H1 (cell line): Measurements from ENCODE around the gene ARHGAP10. TPM values are rescaled to one million over a fixed set of nuclear protein-coding genes. Genes with fewer than 3 reads are reported as not detected.

Experiments
- CTCF ChIA-PET: fragments of 300-600 bp; sonication (Branson Sonifier 250); formaldehyde crosslinking; loops from one replicate; lab custom pipeline; 2021; ENCODE audit not compliant: partially characterized antibody; lab: Charles Lee
- POLR2A ChIA-PET: fragments of 300-600 bp; sonication (Branson Sonifier 250); formaldehyde crosslinking; loops from one replicate; lab custom pipeline; 2021; ENCODE audit warnings: inconsistent platforms; ENCODE audit not compliant: partially characterized antibody; lab: Charles Lee
- DNase-seq, 2 experiments: peaks; one replicate each; pipeline versions ENCODE4 v3.0.0 to v3.0.0-alpha.2; 2010 to 2022; ENCODE audit warnings: low spot score in 2 of 2, low read depth in 1 of 2, mixed read lengths in 1 of 2
- FAIRE-seq: peaks from 2 replicates; lab custom pipeline; 2011; peaks lifted over from hg19 to GRCh38; lab: Jason Lieb, UNC
- H2AFZ ChIP-seq: 2 replicates; pipeline ENCODE4 v1.8.1; 2012; ENCODE audit warnings: low read length, inconsistent platforms
- H2AK5ac ChIP-seq: 2 replicates; pipeline ENCODE4 v1.6.1; 2013; ENCODE audit warnings: low read depth, low read length
- H2BK120ac ChIP-seq: replicated peaks from 2 replicates; pipeline ENCODE3; 2013; ENCODE audit warnings: low read depth, low read length, inconsistent platforms
- H2BK12ac ChIP-seq: 2 replicates; pipeline ENCODE4 v1.6.1; 2013; ENCODE audit warnings: low read depth, low read length
- H2BK15ac ChIP-seq: 2 replicates; pipeline ENCODE4 v1.6.1; 2013; ENCODE audit warnings: low read length
- H2BK20ac ChIP-seq: 2 replicates; pipeline ENCODE4 v1.6.1; 2013; ENCODE audit warnings: low read length
- H2BK5ac ChIP-seq: 2 replicates; pipeline ENCODE4 v1.6.1; 2013; ENCODE audit warnings: low read depth, low read length
- H3K14ac ChIP-seq: 2 replicates; pipeline ENCODE4 v1.6.1; 2013; ENCODE audit warnings: inconsistent platforms; ENCODE audit not compliant: insufficient read length
- H3K18ac ChIP-seq: 2 replicates; pipeline ENCODE4 v1.6.1; 2013; ENCODE audit warnings: low read length; ENCODE audit errors: extremely low read depth
- H3K23ac ChIP-seq: 2 replicates; pipeline ENCODE4 v1.6.1; 2013; ENCODE audit warnings: inconsistent platforms; ENCODE audit not compliant: insufficient read length
- H3K23me2 ChIP-seq: 2 replicates; pipeline ENCODE4 v1.6.1; 2013; ENCODE audit warnings: low read depth, low read length
- H3K27ac ChIP-seq: 2 replicates; pipeline ENCODE4 v1.6.1; 2011; ENCODE audit warnings: low read depth, low read length, inconsistent platforms
- H3K27me3 ChIP-seq, 4 experiments: replicated peaks in 1 of 4; 1 replicate in 1 of 4; 2 replicates in 3 of 4; pipeline versions ENCODE4 v1.6.1 to v1.8.1; 2011 to 2013; ENCODE audit warnings: low read length in 3 of 4, mild to moderate bottlenecking in 3 of 4, inconsistent platforms in 2 of 4, mixed read lengths in 2 of 4, moderate library complexity in 1 of 4; ENCODE audit not compliant: control insufficient read depth in 3 of 4, insufficient read depth in 3 of 4; ENCODE audit errors: extremely low read depth in 1 of 4
- H3K36me3 ChIP-seq, 4 experiments: 2 replicates each; pipeline versions ENCODE4 v1.6.1 to v1.8.1; 2011 to 2013; ENCODE audit warnings: mild to moderate bottlenecking in 4 of 4, low read length in 3 of 4, moderate library complexity in 2 of 4, control low read depth in 1 of 4, inconsistent platforms in 1 of 4; ENCODE audit not compliant: insufficient read depth in 4 of 4, control insufficient read depth in 2 of 4
- H3K4ac ChIP-seq: replicated peaks from 2 replicates; pipeline ENCODE3; 2013; ENCODE audit warnings: low read length, low read depth, mixed read lengths, inconsistent platforms; ENCODE audit not compliant: insufficient read length
- H3K4me1 ChIP-seq, 4 experiments: replicated peaks in 1 of 4; 1 replicate in 1 of 4; 2 replicates in 3 of 4; pipeline versions ENCODE4 v1.6.1 to v1.8.1; 2011 to 2013; ENCODE audit warnings: low read length in 3 of 4, inconsistent platforms in 2 of 4, mixed read lengths in 1 of 4; ENCODE audit not compliant: insufficient read depth in 4 of 4, control insufficient read depth in 3 of 4
- H3K4me2 ChIP-seq, 2 experiments: 2 replicates each; pipeline versions ENCODE4 v1.6.1 to v1.8.1; 2011 to 2013; ENCODE audit warnings: low read depth in 2 of 2, low read length in 2 of 2, control low read depth in 1 of 2, inconsistent platforms in 1 of 2, mild to moderate bottlenecking in 1 of 2; ENCODE audit not compliant: insufficient read depth in 1 of 2
- H3K4me3 ChIP-seq, 4 experiments: fragments of 200-600, 300-600 bp in 1 of 4; sonication (generic), shearing (Covaris generic), sonication (Bioruptor Twin) in 1 of 4; 2 replicates each; pipeline versions ENCODE4 v1.5.1 to v1.8.1; 2011 to 2016; ENCODE audit warnings: low read length in 4 of 4, low read depth in 3 of 4, control low read depth in 2 of 4, inconsistent platforms in 2 of 4, mild to moderate bottlenecking in 2 of 4, mixed read lengths in 1 of 4, moderate library complexity in 1 of 4; ENCODE audit not compliant: insufficient read depth in 2 of 4; ENCODE audit errors: extremely low read depth in 1 of 4
- H3K56ac ChIP-seq: replicated peaks from 2 replicates; pipeline ENCODE3; 2013; ENCODE audit warnings: low read depth, mild to moderate bottlenecking, mixed read lengths, low read length, inconsistent platforms; ENCODE audit not compliant: insufficient read length
- H3K79me1 ChIP-seq: 2 replicates; pipeline ENCODE4 v1.6.1; 2013; ENCODE audit warnings: low read depth, low read length, control low read depth
- H3K79me2 ChIP-seq, 2 experiments: 2 replicates each; pipeline versions ENCODE4 v1.6.1 to v1.8.1; 2012 to 2013; ENCODE audit warnings: low read length in 2 of 2, mild to moderate bottlenecking in 2 of 2, inconsistent platforms in 1 of 2; ENCODE audit not compliant: insufficient read depth in 2 of 2, control insufficient read depth in 1 of 2
- H3K9ac ChIP-seq, 4 experiments: replicated peaks in 1 of 4; 1 replicate in 1 of 4; 2 replicates in 3 of 4; pipeline versions ENCODE4 v1.6.1 to v1.8.1; 2011 to 2013; ENCODE audit warnings: low read depth in 3 of 4, low read length in 3 of 4, control low read depth in 2 of 4, mild to moderate bottlenecking in 2 of 4, moderate library complexity in 2 of 4, inconsistent platforms in 1 of 4; ENCODE audit errors: extremely low read depth in 1 of 4
- H3K9me3 ChIP-seq, 2 experiments: 2 replicates each; pipeline versions ENCODE4 v1.6.1 to v1.8.1; 2012 to 2013; ENCODE audit warnings: mild to moderate bottlenecking in 2 of 2, moderate library complexity in 2 of 2, control low read depth in 1 of 2, inconsistent platforms in 1 of 2, low read depth in 1 of 2, low read length in 1 of 2, mixed read lengths in 1 of 2; ENCODE audit not compliant: insufficient read depth in 2 of 2
- H4K20me1 ChIP-seq, 2 experiments: replicated peaks in 1 of 2; 2 replicates each; pipeline versions ENCODE3 to v1.8.1; 2011 to 2013; ENCODE audit warnings: inconsistent platforms in 2 of 2, low read length in 2 of 2, mild to moderate bottlenecking in 1 of 2; ENCODE audit not compliant: insufficient read depth in 2 of 2, control insufficient read depth in 1 of 2
- H4K5ac ChIP-seq: 2 replicates; pipeline ENCODE4 v1.6.1; 2013; ENCODE audit warnings: low read length, low read depth, mixed read lengths, inconsistent platforms; ENCODE audit not compliant: insufficient read length
- H4K8ac ChIP-seq: 2 replicates; pipeline ENCODE4 v1.8.0; 2013; ENCODE audit warnings: mild to moderate bottlenecking, moderate library complexity, low read length, inconsistent platforms; ENCODE audit not compliant: insufficient read depth; ENCODE audit errors: extremely low read depth
- H4K91ac ChIP-seq: replicated peaks from 2 replicates; pipeline ENCODE3; 2013; ENCODE audit warnings: low read length, mixed read lengths, inconsistent platforms; ENCODE audit not compliant: insufficient read length
- ATF3 ChIP-seq: IDR thresholded peaks from 2 replicates; pipeline ENCODE4 v1.6.1; 2011; ENCODE audit warnings: low read depth, mild to moderate bottlenecking, low read length; ENCODE audit not compliant: insufficient read depth
- CHD1 ChIP-seq: IDR thresholded peaks from 2 replicates; pipeline ENCODE4 v1.6.1; 2012; ENCODE audit warnings: low read depth, low read length, improper control_type of control experiment
- HDAC2 ChIP-seq, 2 experiments: fragments of 300-600 bp in 1 of 2; sonication (generic) in 1 of 2; IDR thresholded peaks; 2 replicates each; pipeline ENCODE4 v1.6.1; 2011 to 2012; ENCODE audit warnings: low read depth in 2 of 2, low read length in 2 of 2, mild to moderate bottlenecking in 2 of 2, moderate library complexity in 2 of 2, borderline replicate concordance in 1 of 2, inconsistent platforms in 1 of 2
- MAX ChIP-seq: IDR thresholded peaks from 2 replicates; pipeline ENCODE4 v1.6.1; 2012; ENCODE audit warnings: inconsistent platforms
- NRF1 ChIP-seq: IDR thresholded peaks from 2 replicates; pipeline ENCODE4 v1.6.1; 2011; ENCODE audit warnings: mild to moderate bottlenecking, low read depth, low read length, improper control_type of control experiment
- PHF8 ChIP-seq: fragments of 200-600 bp; sonication (generic); conservative IDR thresholded peaks from 2 replicates; pipeline ENCODE4 v1.7.1; 2012; ENCODE audit warnings: low read depth, mild to moderate bottlenecking, inconsistent platforms, low read length, moderate library complexity
- POLR2A ChIP-seq, 2 experiments: IDR thresholded peaks; 1 replicate in 1 of 2; 2 replicates in 1 of 2; pipeline ENCODE4 v1.6.1; 2011; ENCODE audit warnings: low read depth in 2 of 2, low read length in 2 of 2, mild to moderate bottlenecking in 2 of 2; ENCODE audit errors: control extremely low read depth in 1 of 2
- TAF1 ChIP-seq: IDR thresholded peaks from 2 replicates; pipeline ENCODE4 v1.6.1; 2011; ENCODE audit warnings: mild to moderate bottlenecking, low read depth, low read length
- TCF12 ChIP-seq: IDR thresholded peaks from 2 replicates; pipeline ENCODE4 v1.6.1; 2011; ENCODE audit warnings: low read depth, mild to moderate bottlenecking, low read length
- WGBS, 2 experiments: shearing (Covaris generic) in 1 of 2; methylation state at CpG; one replicate each; pipeline versions ENCODE4 v1.1.6 to v1.1.7; 2013 to 2015; ENCODE audit warnings: low lambda C conversion rate in 2 of 2, mixed read lengths in 2 of 2, inconsistent platforms in 1 of 2, low coverage in 1 of 2, missing lambda C conversion rate in 1 of 2; ENCODE audit not compliant: insufficient replicate concordance in 2 of 2, insufficient coverage in 1 of 2, insufficient read length in 1 of 2; ENCODE audit errors: extremely low coverage in 1 of 2, missing lambda C conversion rate in 1 of 2; 5-methylcytosine and 5-hydroxymethylcytosine counted together
- polyA plus RNA-seq, 7 experiments: library from polyadenylated mRNA; depleted of rRNA in 3 of 7; stranded (reverse) in 5 of 7; unstranded in 2 of 7; fragments of >200 nt in 5 of 7; fragments of 200-250 nt in 2 of 7; gene quantifications; 1 replicate in 5 of 7; 2 replicates in 1 of 7; 4 replicates in 1 of 7; pipeline versions ENCODE4 v1.2.1 to v1.2.3, GENCODE V29; 2011 to 2013; ENCODE audit warnings: missing spikeins in 2 of 7, mixed read lengths in 2 of 7
- total RNA-seq: library from RNA; stranded (reverse); fragmentation: NEBNext Ultra II Directional; extraction: Animal tissue kit (Norgen Biotek cat#: 25700); gene quantifications from 2 replicates; pipeline ENCODE4 v1.2.1, GENCODE V29; 2021

ARHGAP10 gene
- total and polyA plus RNA-seq, 2 of the 8 experiments (the other 6 are each of a cell fraction or from before 2014, with no cell fraction given) = 3.7 to 6.1 TPM

DNA sequence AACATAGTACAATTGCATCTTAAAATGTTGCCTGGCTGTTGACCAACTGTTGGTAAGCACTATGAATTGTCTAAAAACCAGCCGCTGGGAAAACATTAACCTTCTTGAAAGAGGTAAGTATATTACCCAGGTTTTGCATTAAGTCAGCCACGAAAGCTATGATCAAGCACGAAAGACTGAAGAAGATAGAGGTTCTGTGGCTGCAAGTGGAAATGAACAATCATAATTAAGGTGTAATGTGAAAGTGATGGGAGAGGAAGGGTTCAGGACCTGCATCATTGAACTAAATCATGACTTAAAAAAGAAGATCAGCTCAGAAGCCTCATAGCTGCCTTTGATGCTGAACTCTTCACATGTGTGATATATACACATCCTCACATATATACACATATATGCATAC is 369.3 kb downstream of the ARHGAP10 start:
- Histone ChIP-seq H3K36me3 (no peaks in the 10 kb centered on the region), H3K4me1 (peaks cover 0 to 4% (median 0%) of the 10 kb centered on the region in 4 experiments; a peak in 2 of 7 replicates), H4K8ac (no peak overlapping the region), H4K5ac (no peak overlapping the region), H2BK20ac (no peak overlapping the region), H3K9me3 (no peaks in the 10 kb centered on the region), H3K23ac (no peak overlapping the region), H4K20me1 (no peaks in the 10 kb centered on the region), H2BK12ac (no peak overlapping the region), H2AK5ac (no peak overlapping the region), H3K79me2 (no peaks in the 10 kb centered on the region), H4K91ac (no peak overlapping the region), H3K4me2 (no peak overlapping the region), H2AFZ (no peak overlapping the region), H2BK15ac (no peak overlapping the region), H2BK5ac (no peak overlapping the region), H3K4me3 (no peak overlapping the region), H3K18ac (no peak overlapping the region), H3K56ac (no peak overlapping the region), H2BK120ac (no peak overlapping the region), H3K79me1 (no peaks in the 10 kb centered on the region), H3K14ac (no peak overlapping the region), H3K9ac (no peak overlapping the region), H3K23me2 (no peaks in the 10 kb centered on the region), H3K27me3 (no peaks in the 10 kb centered on the region), H3K27ac (no peak overlapping the region), H3K4ac (no peak overlapping the region)
- no peak for FAIRE-seq
- POLR2A ChIA-PET = no interaction called here
- WGBS, 2 experiments = 92% methylated on average over 3 of the region's 3 CpGs; no CpG with 5 or more reads in 1 of the 2 experiments
- DNase-seq = no peak
- TF ChIP-seq PHF8 (no peak), POLR2A (IDR thresholded peaks at IDR 0.05; ENCODE audit: control extremely low read depth in 1 of 2, low read depth in 2 of 2, low read length in 2 of 2) (no peak), CHD1 (no peak), TAF1 (no peak), HDAC2 (IDR thresholded peaks at IDR 0.05; ENCODE audit: borderline replicate concordance in 1 of 2, low read depth in 2 of 2, low read length in 2 of 2) (no peak), ATF3 (no peak), MAX (no peak), NRF1 (no peak), TCF12 (no peak)
- CTCF ChIA-PET = interaction anchor here (1.0 kb wide), 1 partner anchor 42 kb away, joined by 3 read pairs; no protein-coding TSS in a partner anchor
